SK-MEL-5 (cell line): ENCODE data around the gene SNX11. TPM values are rescaled to one million over a fixed set of nuclear protein-coding genes. Genes with fewer than 3 reads are reported as not detected.

Experiments used
- small RNA-seq, 2 experiments: library from RNA; depleted of rRNA; stranded (forward); fragments of <200 nt; gene quantifications; one replicate each; pipeline ENCODE3, GENCODE V24; 2014
- total RNA-seq: library from RNA; depleted of rRNA; stranded (reverse); fragments of >200 nt; shearing (Covaris generic); gene quantifications from 2 replicates; pipeline ENCODE4 v1.2.3, GENCODE V29; 2014; rRNA removed

SNX11 gene
- total RNA-seq, 1 experiment from 2014 or later = 13.0 TPM

Small RNA genes lying within 50 kb of the gene (small RNA-seq; reads per million reads assigned to genes)
- gene AC004477.2 (0 reads per million in 2 experiments), gene MIR1203 (0 reads per million in 2 experiments), gene RNU6-1201P (0 reads per million in 2 experiments)

Other genes starting within 250 kb of the SNX11 start
- 1.2 and 2.9 TPM in 2 replicates for gene SP2, start 211.5 kb upstream of the SNX11 start, total RNA-seq
- 27.0 and 37.4 TPM in 2 replicates for gene PNPO, start 166.2 kb upstream of the SNX11 start, total RNA-seq
- gene PRR15L, start 149.9 kb upstream of the SNX11 start, total RNA-seq = not detected in 2 replicates
- gene CDK5RAP3, start 136.7 kb upstream of the SNX11 start, total RNA-seq = 39.3 and 46.2 TPM in 2 replicates
- 9.3 and 10.2 TPM in 2 replicates for gene COPZ2, start 70.0 kb upstream of the SNX11 start, total RNA-seq
- 32.6 and 35.4 TPM in 2 replicates for gene NFE2L1, start 59.4 kb upstream of the SNX11 start, total RNA-seq
- 43.9 and 47.2 TPM in 2 replicates for gene CBX1, start 6.3 kb upstream of the SNX11 start, total RNA-seq